Nephron progenitor cell (in vitro differentiated cells): Measurements from ENCODE around the gene WRNIP1.

Experiments
- DNase-seq: peaks from one replicate; pipeline ENCODE4 v3.0.0; 2021
- H3K27ac Mint-ChIP-seq: 2 replicates; pipeline ENCODE4 v1.8.0; 2021; ENCODE audit warnings: mild to moderate bottlenecking, moderate library complexity, mixed read lengths
- H3K27me3 Mint-ChIP-seq: 2 replicates; pipeline ENCODE4 v1.8.0; 2021; ENCODE audit warnings: mild to moderate bottlenecking, low read depth, mixed read lengths; ENCODE audit not compliant: poor library complexity
- H3K36me3 Mint-ChIP-seq: 2 replicates; pipeline ENCODE4 v1.8.0; 2021; ENCODE audit warnings: low read depth, mixed read lengths
- H3K4me1 Mint-ChIP-seq: 2 replicates; pipeline ENCODE4 v1.8.0; 2021; ENCODE audit warnings: mixed read lengths
- H3K4me3 Mint-ChIP-seq: 2 replicates; pipeline ENCODE4 v1.8.0; 2021; ENCODE audit warnings: mild to moderate bottlenecking, moderate library complexity, mixed read lengths
- H3K9me3 Mint-ChIP-seq: 2 replicates; pipeline ENCODE4 v1.8.0; 2021; ENCODE audit warnings: mild to moderate bottlenecking, moderate library complexity, mixed read lengths
- CTCF ChIP-seq: fragments of 200-600 bp; sonication (generic); IDR thresholded peaks from 2 replicates; pipeline ENCODE4 v1.5.0; 2021; ENCODE audit warnings: antibody characterized with exemption

WRNIP1 gene

GRCh38 chr6:2817903-2818443, 52.8 kb downstream of the WRNIP1 start:
- TF ChIP-seq CTCF = no peak
- peaks cover 20% of the 10 kb centered on the region for H3K36me3 Mint-ChIP-seq
- H3K27me3 Mint-ChIP-seq = no peaks in the 10 kb centered on the region
- peaks cover 34% of the 10 kb centered on the region for H3K9me3 Mint-ChIP-seq
- DNase-seq = no peak
- H3K4me3 Mint-ChIP-seq = no peak overlapping the region
- H3K4me1 Mint-ChIP-seq = peaks cover under 1% of the 10 kb centered on the region
- no peak overlapping the region for H3K27ac Mint-ChIP-seq

GRCh38 chr6:2818593-2818992, 53.4 kb downstream of the WRNIP1 start:
- DNase-seq = no peak
- H3K4me3 Mint-ChIP-seq = no peak overlapping the region

GRCh38 chr6:2819115-2819514, 53.9 kb downstream of the WRNIP1 start:
- Mint-ChIP-seq H3K9me3 (peaks cover 31% of the 10 kb centered on the region), H3K4me1 (peaks cover 9% of the 10 kb centered on the region), H3K36me3 (peaks cover 24% of the 10 kb centered on the region), H3K27me3 (no peaks in the 10 kb centered on the region), H3K27ac (no peak overlapping the region), H3K4me3 (no peak overlapping the region)
- DNase-seq = no peak
- no peak for TF ChIP-seq CTCF

More at GRCh38 chr6:2818593-2818992, 53.4 kb downstream of the WRNIP1 start:
- H3K27me3 Mint-ChIP-seq = no peaks in the 10 kb centered on the region
- no peak overlapping the region for H3K27ac Mint-ChIP-seq
- peaks cover 34% of the 10 kb centered on the region for H3K9me3 Mint-ChIP-seq
- peaks cover 7% of the 10 kb centered on the region for H3K4me1 Mint-ChIP-seq
- H3K36me3 Mint-ChIP-seq = peaks cover 24% of the 10 kb centered on the region
- no peak for TF ChIP-seq CTCF

GRCh38 chr6:2819978-2820377, 54.8 kb downstream of the WRNIP1 start:
- H3K27ac Mint-ChIP-seq = no peak overlapping the region
- TF ChIP-seq CTCF = no peak
- no peak for DNase-seq
- peaks cover 30% of the 10 kb centered on the region for H3K9me3 Mint-ChIP-seq
- peaks cover 30% of the 10 kb centered on the region for H3K36me3 Mint-ChIP-seq
- no peak overlapping the region for H3K4me3 Mint-ChIP-seq
- peaks cover 9% of the 10 kb centered on the region for H3K4me1 Mint-ChIP-seq
- H3K27me3 Mint-ChIP-seq = no peaks in the 10 kb centered on the region

- Mint-ChIP-seq H3K27me3 (no peaks in the 10 kb centered on the region), H3K9me3 (peaks cover 25% of the 10 kb centered on the region), H3K4me3 (no peak overlapping the region), H3K27ac (no peak overlapping the region), H3K4me1 (peaks cover 9% of the 10 kb centered on the region), H3K36me3 (peaks cover 27% of the 10 kb centered on the region)
- no peak for TF ChIP-seq CTCF
- DNase-seq = no peak
Measured at GRCh38 chr6:2820415-2820814, 55.2 kb downstream of the WRNIP1 start.

- no peak overlapping the region for H3K27ac Mint-ChIP-seq
- no peak overlapping the region for H3K4me3 Mint-ChIP-seq
Measured at GRCh38 chr6:2821554-2821953, 56.4 kb downstream of the WRNIP1 start.

More at GRCh38 chr6:2821554-2821953, 56.4 kb downstream of the WRNIP1 start:
- Mint-ChIP-seq H3K27me3 (no peaks in the 10 kb centered on the region), H3K36me3 (peaks cover 16% of the 10 kb centered on the region), H3K4me1 (peaks cover 9% of the 10 kb centered on the region), H3K9me3 (peaks cover 14% of the 10 kb centered on the region)
- no peak for DNase-seq
- no peak for TF ChIP-seq CTCF
